ENCODE measurements around the gene RGS21.

RGS21 gene

DNA sequence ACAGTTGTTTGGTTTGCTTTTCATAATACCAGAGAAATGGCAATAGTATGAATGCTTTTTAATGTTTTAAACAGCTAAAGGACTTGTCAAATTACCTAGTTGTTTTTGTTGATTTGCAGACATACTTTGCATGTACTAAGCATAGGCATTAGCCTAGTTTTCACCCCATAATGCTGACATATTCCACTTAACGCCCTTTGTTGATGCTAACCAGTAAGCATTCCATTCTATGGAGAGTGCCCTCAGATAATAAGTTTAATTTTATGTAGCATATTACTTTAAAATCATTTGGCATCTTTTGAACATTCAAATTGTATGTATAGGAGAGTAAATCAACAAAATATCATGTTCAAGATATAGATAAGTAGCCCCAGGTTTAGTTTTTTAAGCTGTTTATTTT, 32.5 kb downstream of the RGS21 start:
- H3K4me3 ChIP-seq (ENCODE audit: control insufficient read depth, low read depth, low read length): no peak overlapping the region
- DNase-seq (ENCODE audit: low read depth): no peak
- TF ChIP-seq, protein P1, sequence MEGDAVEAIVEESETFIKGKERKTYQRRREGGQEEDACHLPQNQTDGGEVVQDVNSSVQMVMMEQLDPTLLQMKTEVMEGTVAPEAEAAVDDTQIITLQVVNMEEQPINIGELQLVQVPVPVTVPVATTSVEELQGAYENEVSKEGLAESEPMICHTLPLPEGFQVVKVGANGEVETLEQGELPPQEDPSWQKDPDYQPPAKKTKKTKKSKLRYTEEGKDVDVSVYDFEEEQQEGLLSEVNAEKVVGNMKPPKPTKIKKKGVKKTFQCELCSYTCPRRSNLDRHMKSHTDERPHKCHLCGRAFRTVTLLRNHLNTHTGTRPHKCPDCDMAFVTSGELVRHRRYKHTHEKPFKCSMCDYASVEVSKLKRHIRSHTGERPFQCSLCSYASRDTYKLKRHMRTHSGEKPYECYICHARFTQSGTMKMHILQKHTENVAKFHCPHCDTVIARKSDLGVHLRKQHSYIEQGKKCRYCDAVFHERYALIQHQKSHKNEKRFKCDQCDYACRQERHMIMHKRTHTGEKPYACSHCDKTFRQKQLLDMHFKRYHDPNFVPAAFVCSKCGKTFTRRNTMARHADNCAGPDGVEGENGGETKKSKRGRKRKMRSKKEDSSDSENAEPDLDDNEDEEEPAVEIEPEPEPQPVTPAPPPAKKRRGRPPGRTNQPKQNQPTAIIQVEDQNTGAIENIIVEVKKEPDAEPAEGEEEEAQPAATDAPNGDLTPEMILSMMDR (IDR thresholded peaks at IDR 0.05; ENCODE audit: control insufficient read depth, insufficient read depth, low read depth, low read length, missing control alignments): no peak

DNA sequence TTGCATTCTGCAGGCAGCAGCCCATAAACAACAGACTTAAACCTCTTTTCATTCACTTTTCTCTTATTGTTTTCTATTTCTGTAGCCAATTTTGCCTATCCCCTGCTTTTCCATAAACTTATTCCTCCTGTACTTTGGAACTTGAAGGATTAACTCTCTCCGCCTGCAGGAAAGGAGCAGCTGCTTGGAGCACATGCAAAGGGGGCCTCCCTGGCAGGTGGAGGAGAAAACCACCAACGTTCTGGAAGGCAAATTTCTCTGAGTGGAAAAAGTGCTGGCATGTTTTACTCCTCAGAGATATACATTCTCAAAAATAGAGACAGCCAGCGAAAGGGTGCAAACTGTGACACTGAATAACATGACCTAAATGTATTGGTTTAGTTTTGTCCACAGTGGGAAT, 33.6 kb downstream of the RGS21 start:
- TF ChIP-seq, protein P1 (IDR thresholded peaks at IDR 0.05; ENCODE audit: control insufficient read depth, insufficient read depth, low read depth, low read length, missing control alignments): no peak
- DNase-seq (ENCODE audit: low read depth): no peak
- H3K4me3 ChIP-seq (ENCODE audit: control insufficient read depth, low read depth, low read length): no peak overlapping the region

DNA sequence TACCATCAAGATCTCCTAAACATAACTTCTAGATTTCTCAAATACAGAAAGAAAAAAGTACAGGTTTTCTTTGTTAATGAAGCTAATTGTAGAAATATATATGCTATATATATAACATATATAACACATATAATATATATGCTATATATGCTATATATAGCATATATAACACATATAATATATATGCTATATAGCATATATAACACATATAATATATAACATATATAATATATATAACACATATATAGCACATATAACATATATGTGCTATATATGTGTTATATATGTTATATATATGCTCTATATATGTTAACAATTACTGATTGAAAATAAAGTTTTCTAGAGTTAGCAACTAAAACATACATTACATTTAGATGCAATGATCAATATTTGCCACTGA, 34.8 kb downstream of the RGS21 start:
- DNase-seq (ENCODE audit: low read depth): no peak
- TF ChIP-seq, protein P1 (IDR thresholded peaks at IDR 0.05; ENCODE audit: control insufficient read depth, insufficient read depth, low read depth, low read length, missing control alignments): no peak
- H3K4me3 ChIP-seq (ENCODE audit: control insufficient read depth, low read depth, low read length): no peak overlapping the region

DNA sequence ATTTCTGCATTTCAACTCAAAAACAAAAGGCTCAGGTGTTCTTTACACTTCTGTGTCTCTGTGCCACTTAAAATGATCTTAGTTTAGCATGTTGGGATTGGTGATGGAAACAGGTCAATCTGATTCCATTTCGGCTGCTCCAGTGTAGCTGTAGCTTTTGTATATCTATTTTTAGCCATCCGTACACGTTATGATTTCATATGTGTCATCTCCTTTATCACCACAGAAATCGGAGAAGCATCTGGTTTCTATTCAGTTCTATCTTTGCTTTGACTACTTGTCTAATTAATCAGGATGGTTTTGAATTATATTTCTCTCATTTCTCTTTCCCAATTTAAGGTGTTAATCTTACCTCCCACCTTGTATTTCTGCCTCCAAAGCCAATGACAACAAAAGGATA, 41.1 kb downstream of the RGS21 start:
- TF ChIP-seq, protein P1 (IDR thresholded peaks at IDR 0.05; ENCODE audit: control insufficient read depth, insufficient read depth, low read depth, low read length, missing control alignments): no peak
- no peak overlapping the region for H3K4me3 ChIP-seq (ENCODE audit: control insufficient read depth, low read depth, low read length)
- DNase-seq (ENCODE audit: low read depth): no peak

GRCh38 chr1:192358402-192358801, 41.6 kb downstream of the RGS21 start:
- no peak overlapping the region for H3K4me3 ChIP-seq (ENCODE audit: control insufficient read depth, low read depth, low read length)
- DNase-seq (ENCODE audit: low read depth): no peak
- TF ChIP-seq, protein P1 (IDR thresholded peaks at IDR 0.05; ENCODE audit: control insufficient read depth, insufficient read depth, low read depth, low read length, missing control alignments): no peak

GRCh38 chr1:192358822-192359221, 42.0 kb downstream of the RGS21 start:
- TF ChIP-seq, protein P1 (IDR thresholded peaks at IDR 0.05; ENCODE audit: control insufficient read depth, insufficient read depth, low read depth, low read length, missing control alignments): no peak
- H3K4me3 ChIP-seq (ENCODE audit: control insufficient read depth, low read depth, low read length): no peak overlapping the region
- DNase-seq (ENCODE audit: low read depth): no peak

DNA sequence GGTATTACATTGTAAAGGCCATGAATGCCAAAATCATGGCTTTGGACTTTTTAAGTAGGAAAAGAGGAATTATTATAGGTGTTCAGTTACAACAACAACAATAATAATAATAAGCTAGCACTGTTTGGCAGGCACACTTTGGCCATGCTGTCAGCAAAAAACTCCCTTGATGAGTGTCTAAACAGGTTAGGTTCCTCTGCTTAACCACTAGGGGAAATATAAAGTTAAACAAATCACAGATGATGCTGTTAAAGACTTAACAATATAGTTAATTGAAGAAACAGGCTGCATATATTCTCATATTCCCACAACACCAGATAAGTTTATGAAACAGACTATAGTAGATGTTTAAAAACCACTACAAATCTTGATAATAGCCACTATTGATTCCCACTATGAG, 46.4 kb downstream of the RGS21 start:
- TF ChIP-seq, protein P1 (IDR thresholded peaks at IDR 0.05; ENCODE audit: control insufficient read depth, insufficient read depth, low read depth, low read length, missing control alignments): no peak
- DNase-seq (ENCODE audit: low read depth): no peak
- no peak overlapping the region for H3K4me3 ChIP-seq (ENCODE audit: control insufficient read depth, low read depth, low read length)

All from AG09309 (cell line).